RWPE2 (cell line): Measurements from ENCODE around the gene ISYNA1.

Source experiments
- ATAC-seq: fragments of 200-7000 bp; cut with Tn5 transposase; 3 replicates; pipeline ENCODE4 v1.9.1; 2021; ENCODE audit warnings: low read depth
- DNase-seq: peaks from one replicate; pipeline ENCODE4 v3.0.0-alpha.2; 2020; ENCODE audit warnings: low spot score
- H3K27ac ChIP-seq: fragments of 450-650 bp; 2 replicates; pipeline ENCODE4 v1.5.1; 2017; ENCODE audit warnings: mild to moderate bottlenecking; ENCODE audit not compliant: poor library complexity, severe bottlenecking
- H3K27me3 ChIP-seq: fragments of 250-450 bp; sonication (Bioruptor Pico); 2 replicates; pipeline ENCODE4 v1.5.1; 2021; ENCODE audit warnings: mild to moderate bottlenecking, moderate library complexity; ENCODE audit not compliant: insufficient read depth, poor library complexity, severe bottlenecking
- H3K36me3 ChIP-seq: fragments of 250-450 bp; sonication (Bioruptor Pico); 2 replicates; pipeline ENCODE4 v1.5.1; 2020; ENCODE audit warnings: low read depth, mild to moderate bottlenecking, moderate library complexity
- H3K4me1 ChIP-seq: fragments of 250-450 bp; sonication (Bioruptor Pico); 2 replicates; pipeline ENCODE4 v1.5.1; 2021; ENCODE audit warnings: mild to moderate bottlenecking, moderate library complexity; ENCODE audit not compliant: insufficient read depth, poor library complexity, severe bottlenecking
- H3K4me3 ChIP-seq: fragments of 250-450 bp; sonication (Bioruptor Pico); 2 replicates; pipeline ENCODE4 v1.5.1; 2021; ENCODE audit warnings: mild to moderate bottlenecking, moderate library complexity; ENCODE audit not compliant: severe bottlenecking
- H3K9me3 ChIP-seq: fragments of 250-450 bp; sonication (Bioruptor Pico); 2 replicates; pipeline ENCODE4 v1.5.1; 2021; ENCODE audit warnings: mild to moderate bottlenecking, moderate library complexity; ENCODE audit not compliant: severe bottlenecking
- CTCF ChIP-seq: fragments of 450-650 bp; IDR thresholded peaks from one replicate; pipeline ENCODE4 v1.5.1; 2017; ENCODE audit warnings: mild to moderate bottlenecking, moderate library complexity; ENCODE audit not compliant: poor library complexity, severe bottlenecking

ISYNA1 gene

GRCh38 chr19:18481505-18482222 is 43.7 kb upstream of the ISYNA1 start:
- no peak for ATAC-seq
- Histone ChIP-seq H3K9me3 (no peaks in the 10 kb centered on the region), H3K4me1 (peaks cover 51% of the 10 kb centered on the region), H3K27me3 (no peaks in the 10 kb centered on the region), H3K4me3 (no peak overlapping the region), H3K27ac (peak overlapping the region; percentile 85), H3K36me3 (no peaks in the 10 kb centered on the region)
- DNase-seq = no peak
- TF ChIP-seq CTCF = no peak

- peak overlapping the region; percentile 85 for H3K27ac ChIP-seq
- TF ChIP-seq CTCF = no peak
- H3K36me3 ChIP-seq = no peaks in the 10 kb centered on the region
- no peak overlapping the region for H3K4me3 ChIP-seq
- no peak for DNase-seq
- peaks cover 44% of the 10 kb centered on the region for H3K4me1 ChIP-seq
- ATAC-seq = peak; percentile 39
- no peaks in the 10 kb centered on the region for H3K27me3 ChIP-seq
- no peaks in the 10 kb centered on the region for H3K9me3 ChIP-seq
These were observed 42.2 kb upstream of the ISYNA1 start for GRCh38 chr19:18480006-18480691.

- DNase-seq = peak; percentile 81
- H3K27ac ChIP-seq = peak overlapping the region; percentile 85
- H3K4me3 ChIP-seq = no peak overlapping the region
- TF ChIP-seq CTCF = no peak
- no peaks in the 10 kb centered on the region for H3K27me3 ChIP-seq
- no peaks in the 10 kb centered on the region; the same call in 1 of the 2 replicates for H3K36me3 ChIP-seq
- H3K9me3 ChIP-seq = no peaks in the 10 kb centered on the region
- ATAC-seq = peak; percentile 76
- H3K4me1 ChIP-seq = peaks cover 45% of the 10 kb centered on the region
These were observed 40.8 kb upstream of the ISYNA1 start for GRCh38 chr19:18478545-18479311.

- Histone ChIP-seq H3K9me3 (no peaks in the 10 kb centered on the region), H3K4me3 (no peak overlapping the region), H3K4me1 (peaks cover 37% of the 10 kb centered on the region), H3K36me3 (no peaks in the 10 kb centered on the region; the same call in 1 of the 2 replicates), H3K27me3 (no peaks in the 10 kb centered on the region), H3K27ac (peak overlapping the region; percentile 85)
- TF ChIP-seq CTCF = no peak
- no peak for ATAC-seq
- DNase-seq = no peak
These were observed 40.0 kb upstream of the ISYNA1 start for GRCh38 chr19:18477974-18478373.
